ENCODE data around the gene B3GALT6.

Gene B3GALT6

GRCh38 chr1:1243266-1243660 is 11.2 kb downstream of the B3GALT6 start:
- CTCF ChIA-PET: no interaction called here
- POLR2A ChIA-PET: no interaction called here
- TF ChIP-seq HIC1 (tag by site-specific recombination; IDR thresholded peaks at IDR 0.05) (peak; percentile 33; the same call in 1 of the 2 replicates), ZBTB7A (tag by site-specific recombination; IDR thresholded peaks at IDR 0.05; ENCODE audit: low read depth) (0 out of 2 replicates have a peak, but pooled peaks have one; percentile 53), BCL11A (tag by site-specific recombination; IDR thresholded peaks at IDR 0.05; ENCODE audit: low read depth) (0 out of 2 replicates have a peak, but pooled peaks have one; percentile 28), ZNF548 (tag by site-specific recombination; IDR thresholded peaks at IDR 0.05) (no peak)
- H3K4me3 ChIP-seq (ENCODE audit: low read depth, low read length): no peak overlapping the region
- no peaks in the 10 kb centered on the region for H3K36me3 ChIP-seq (ENCODE audit: control insufficient read depth in 2 of 2, insufficient read depth in 1 of 2, low read length in 2 of 2)
- no peaks in the 10 kb centered on the region for H3K9me3 ChIP-seq (ENCODE audit: control insufficient read depth, insufficient read depth, low read depth, low read length)
- H3K27ac ChIP-seq (ENCODE audit: extremely low read depth, low read depth, low read length): no peak overlapping the region
- H3K4me1 ChIP-seq (ENCODE audit: control insufficient read depth, insufficient read depth, low read length): no peaks in the 10 kb centered on the region

- Histone ChIP-seq H3K36me3 (ENCODE audit: control insufficient read depth in 2 of 2, insufficient read depth in 1 of 2, low read length in 2 of 2) (no peaks in the 10 kb centered on the region), H3K4me3 (ENCODE audit: low read depth, low read length) (no peak overlapping the region), H3K27ac (ENCODE audit: extremely low read depth, low read depth, low read length) (no peak overlapping the region), H3K4me1 (ENCODE audit: control insufficient read depth, insufficient read depth, low read length) (no peaks in the 10 kb centered on the region), H3K9me3 (ENCODE audit: control insufficient read depth, insufficient read depth, low read depth, low read length) (no peaks in the 10 kb centered on the region)
- ChIA-PET CTCF (no interaction called here), POLR2A (no interaction called here)
- TF ChIP-seq ZIC2 (tag by site-specific recombination; IDR thresholded peaks at IDR 0.05) (0 out of 2 replicates have a peak, but pooled peaks have one; percentile 29), ZNF654 (tag by site-specific recombination; IDR thresholded peaks at IDR 0.05; ENCODE audit: low read depth) (no peak), ZNF658 (tag by site-specific recombination; IDR thresholded peaks at IDR 0.05) (no peak), BCL11A (tag by site-specific recombination; IDR thresholded peaks at IDR 0.05; ENCODE audit: low read depth) (peak; percentile 26; the same call in 1 of the 2 replicates), ZBTB17 (tag by site-specific recombination; IDR thresholded peaks at IDR 0.05) (no peak), ZNF211 (tag by site-specific recombination; IDR thresholded peaks at IDR 0.05; ENCODE audit: low read depth) (no peak), ZNF26 (tag by site-specific recombination; IDR thresholded peaks at IDR 0.05) (no peak), BCL11B (tag by site-specific recombination; IDR thresholded peaks at IDR 0.05; ENCODE audit: low read depth) (0 out of 2 replicates have a peak, but pooled peaks have one; percentile 6)
Measured at GRCh38 chr1:1243807-1244191, 11.8 kb downstream of the B3GALT6 start.

- CTCF ChIA-PET: interaction anchor here (0.6 kb wide), 1 partner anchor 56 kb away, joined by 4 read pairs; no protein-coding TSS in a partner anchor
- Histone ChIP-seq H3K4me1 (ENCODE audit: control insufficient read depth, insufficient read depth, low read length) (no peaks in the 10 kb centered on the region), H3K9me3 (ENCODE audit: control insufficient read depth, insufficient read depth, low read depth, low read length) (no peaks in the 10 kb centered on the region)
- TF ChIP-seq ZNF248 (tag by site-specific recombination; IDR thresholded peaks at IDR 0.05) (no peak), ZNF600 (tag by site-specific recombination; IDR thresholded peaks at IDR 0.05) (peak; percentile 75), ZNF585B (tag by site-specific recombination; IDR thresholded peaks at IDR 0.05) (no peak), HIC1 (tag by site-specific recombination; IDR thresholded peaks at IDR 0.05) (peak; percentile 29), ZNF596 (tag by site-specific recombination; IDR thresholded peaks at IDR 0.05) (no peak), KLF16 (tag by site-specific recombination; IDR thresholded peaks at IDR 0.05) (no peak), ZBTB7A (tag by site-specific recombination; IDR thresholded peaks at IDR 0.05; ENCODE audit: low read depth) (peak; percentile 70; the same call in 1 of the 2 replicates), ZBTB11 (tag by site-specific recombination; conservative IDR thresholded peaks at IDR 0.05; ENCODE audit: low read depth) (no peak), GLIS1 (tag by site-specific recombination; IDR thresholded peaks at IDR 0.05) (peak; percentile 10; the same call in 1 of the 2 replicates), ZBTB6 (tag by site-specific recombination; IDR thresholded peaks at IDR 0.05) (no peak), ZNF654 (tag by site-specific recombination; IDR thresholded peaks at IDR 0.05; ENCODE audit: low read depth) (no peak)
Measured at GRCh38 chr1:1244192-1244811, 12.3 kb downstream of the B3GALT6 start.

More at GRCh38 chr1:1244192-1244811, 12.3 kb downstream of the B3GALT6 start:
- Histone ChIP-seq H3K36me3 (ENCODE audit: control insufficient read depth in 2 of 2, insufficient read depth in 1 of 2, low read length in 2 of 2) (no peaks in the 10 kb centered on the region), H3K4me3 (ENCODE audit: low read depth, low read length) (no peak overlapping the region), H3K27ac (ENCODE audit: extremely low read depth, low read depth, low read length) (no peak overlapping the region)
- POLR2A ChIA-PET: no interaction called here
